Measurements from ENCODE around the gene PDIA5. TPM values are rescaled to one million over a fixed set of nuclear protein-coding genes. Genes with fewer than 3 reads are reported as not detected.

PDIA5 gene
- 23.5 to 29.8 TPM (median 29.6 TPM) in 3 replicates for polyA plus RNA-seq
- polyA plus RNA-seq (2011; ENCODE audit: low read depth): 24.8 TPM
- 15.9 and 17.0 TPM in 2 replicates for polyA plus RNA-seq (2011; cell fraction: cytosol; rRNA removed)
- 53.9 and 57.5 TPM in 2 replicates for polyA plus RNA-seq (2011; cell fraction: nucleus; rRNA removed)
- polyA plus RNA-seq (2012; ENCODE audit: low replicate concordance): 11.6 and 32.4 TPM in 2 replicates
- polyA minus RNA-seq: 19.6 to 21.1 TPM (median 20.7 TPM) in 3 replicates
- polyA minus RNA-seq (2011; cell fraction: cytosol; rRNA and poly(A)+ RNA removed): 17.5 TPM
- 16.8 and 26.0 TPM in 2 replicates for polyA minus RNA-seq (2011; cell fraction: nucleus; rRNA and poly(A)+ RNA removed)

DNA sequence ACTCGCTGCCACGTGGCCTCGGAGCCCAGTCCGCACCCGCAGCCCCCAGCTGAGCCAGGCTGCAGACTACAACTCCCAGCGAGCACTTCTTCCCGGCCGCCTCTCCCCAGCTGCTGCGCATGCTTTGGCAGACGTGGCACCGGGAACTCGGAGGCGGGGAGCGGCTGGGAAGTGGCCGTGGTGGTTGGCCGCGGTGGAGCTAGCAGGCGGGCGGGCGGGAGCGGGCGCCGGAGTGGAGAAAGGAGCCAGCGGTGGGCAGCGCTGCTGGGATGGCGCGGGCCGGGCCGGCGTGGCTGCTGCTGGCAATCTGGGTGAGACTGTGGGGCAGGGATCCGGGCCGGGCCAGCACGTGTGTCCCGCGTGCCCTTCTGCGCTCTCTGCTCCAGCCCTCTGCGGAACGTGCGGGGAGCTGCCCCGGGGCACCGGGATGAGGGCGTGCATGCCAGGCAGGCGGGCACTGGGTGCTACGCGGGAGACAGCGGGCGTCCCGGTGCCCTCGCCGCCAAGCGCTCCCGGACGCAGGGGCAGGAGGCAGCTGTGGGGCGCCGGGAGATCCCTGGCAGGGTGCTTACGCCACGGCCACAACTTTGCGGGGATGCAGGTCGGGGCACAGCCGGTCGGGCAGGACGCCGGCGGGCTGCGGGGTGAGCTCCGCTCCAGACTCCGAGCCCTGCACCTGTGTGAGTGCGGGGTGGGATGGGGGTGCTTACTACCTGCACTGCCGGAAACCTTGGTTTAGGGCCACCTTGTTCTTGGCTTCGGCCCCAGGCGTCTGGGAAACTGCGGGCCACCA is at the start of gene PDIA5:
Gene PDIA5, plus strand, starts transcription at position 130 of the 793 bp plus-strand sequence. Its CDS starts 140 bp downstream, at position 270.
- dilution Hi-C loops (cut with MboI; ENCODE audit: extremely low pct_ligation_motif_present, low sequenced_read_pairs): no loop called here
- TF ChIP-seq, protein P1, sequence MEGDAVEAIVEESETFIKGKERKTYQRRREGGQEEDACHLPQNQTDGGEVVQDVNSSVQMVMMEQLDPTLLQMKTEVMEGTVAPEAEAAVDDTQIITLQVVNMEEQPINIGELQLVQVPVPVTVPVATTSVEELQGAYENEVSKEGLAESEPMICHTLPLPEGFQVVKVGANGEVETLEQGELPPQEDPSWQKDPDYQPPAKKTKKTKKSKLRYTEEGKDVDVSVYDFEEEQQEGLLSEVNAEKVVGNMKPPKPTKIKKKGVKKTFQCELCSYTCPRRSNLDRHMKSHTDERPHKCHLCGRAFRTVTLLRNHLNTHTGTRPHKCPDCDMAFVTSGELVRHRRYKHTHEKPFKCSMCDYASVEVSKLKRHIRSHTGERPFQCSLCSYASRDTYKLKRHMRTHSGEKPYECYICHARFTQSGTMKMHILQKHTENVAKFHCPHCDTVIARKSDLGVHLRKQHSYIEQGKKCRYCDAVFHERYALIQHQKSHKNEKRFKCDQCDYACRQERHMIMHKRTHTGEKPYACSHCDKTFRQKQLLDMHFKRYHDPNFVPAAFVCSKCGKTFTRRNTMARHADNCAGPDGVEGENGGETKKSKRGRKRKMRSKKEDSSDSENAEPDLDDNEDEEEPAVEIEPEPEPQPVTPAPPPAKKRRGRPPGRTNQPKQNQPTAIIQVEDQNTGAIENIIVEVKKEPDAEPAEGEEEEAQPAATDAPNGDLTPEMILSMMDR (optimal IDR thresholded peaks at IDR 0.05 in 1 of 3, IDR thresholded peaks at IDR 0.05 in 1 of 3, conservative IDR thresholded peaks at IDR 0.05 in 1 of 3; ENCODE audit: extremely low read depth in 1 of 3, insufficient read depth in 2 of 3, low read length in 3 of 3): no peak
- no peak for TF ChIP-seq EZH2 (IDR thresholded peaks at IDR 0.05; ENCODE audit: low read length)
- peaks cover 9% of the 10 kb centered on the region for H3K9me1 ChIP-seq (ENCODE audit: control insufficient read depth, extremely low read depth, insufficient read depth, low read length)
- H3K9me3 ChIP-seq (ENCODE audit: control insufficient read depth, low read depth, low read length): no peaks in the 10 kb centered on the region
- peak within 1 kb of the TSS; percentile 87 for H3K9ac ChIP-seq (ENCODE audit: control insufficient read depth, extremely low read depth, insufficient read depth, low read length)
- H3K4me3 ChIP-seq (ENCODE audit: control insufficient read depth in 2 of 3, extremely low read depth in 1 of 3, insufficient read depth in 2 of 3, low read depth in 1 of 3, low read length in 3 of 3): peak within 1 kb of the TSS; percentile 77 to 95 (median 86)
- H4K20me1 ChIP-seq (ENCODE audit: control insufficient read depth, extremely low read depth, insufficient read depth, low read length): peaks cover 15% of the 10 kb centered on the region
- no peaks in the 10 kb centered on the region for H3K27me3 ChIP-seq (ENCODE audit: control insufficient read depth, extremely low read depth, insufficient read depth, low read length)
- peaks cover 0 to 8% of the 10 kb centered on the region in 2 experiments for H3K36me3 ChIP-seq (ENCODE audit: control insufficient read depth in 2 of 2, extremely low read depth in 1 of 2, insufficient read depth in 2 of 2, low read length in 2 of 2)
- peak within 1 kb of the TSS; percentile 86 for H3K4me2 ChIP-seq (ENCODE audit: control insufficient read depth, extremely low read depth, insufficient read depth, low read depth, low read length)
- H2AFZ ChIP-seq (ENCODE audit: control insufficient read depth, low read length): peak within 1 kb of the TSS; percentile 90
- H3K4me1 ChIP-seq (ENCODE audit: control insufficient read depth, extremely low read depth, insufficient read depth, low read length): peaks cover 22% of the 10 kb centered on the region
- FAIRE-seq: no peak
- peaks cover 51% of the 10 kb centered on the region for H3K79me2 ChIP-seq (ENCODE audit: control insufficient read depth, insufficient read depth, low read length)
- DNase-seq (ENCODE audit: low read depth, low spot score): peak; percentile 36
- H3K27ac ChIP-seq (ENCODE audit: control insufficient read depth, insufficient read depth, low read length): peak within 1 kb of the TSS; percentile 72

DNA sequence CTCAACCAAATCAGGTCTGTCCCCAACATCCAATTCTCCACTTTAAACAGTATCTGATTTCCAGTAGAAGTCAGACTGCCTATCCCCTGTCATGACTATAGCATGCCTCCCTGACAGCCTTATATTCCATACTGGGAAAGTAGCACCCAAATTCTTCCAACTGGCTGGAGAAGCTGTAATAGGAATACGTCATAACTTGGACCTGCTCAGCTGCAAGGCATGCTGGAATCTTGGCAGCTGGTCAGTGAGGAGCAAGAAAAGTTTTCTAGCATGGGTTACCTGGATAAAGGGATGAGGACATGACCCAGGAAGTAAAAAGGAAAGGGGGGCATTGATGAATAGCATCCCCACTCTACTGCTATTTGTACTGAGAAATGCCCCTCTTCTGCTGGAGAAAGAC is 48.1 kb upstream of the PDIA5 start:
- dilution Hi-C loops (cut with MboI; ENCODE audit: extremely low pct_ligation_motif_present, low sequenced_read_pairs): no loop called here
- H3K4me2 ChIP-seq (ENCODE audit: control insufficient read depth, extremely low read depth, insufficient read depth, low read depth, low read length): no peak overlapping the region
- H3K27me3 ChIP-seq (ENCODE audit: control insufficient read depth, extremely low read depth, insufficient read depth, low read length): peaks cover 42% of the 10 kb centered on the region
- H3K9me3 ChIP-seq (ENCODE audit: control insufficient read depth, low read depth, low read length): no peaks in the 10 kb centered on the region
- H3K4me3 ChIP-seq (ENCODE audit: control insufficient read depth in 2 of 3, extremely low read depth in 1 of 3, insufficient read depth in 2 of 3, low read depth in 1 of 3, low read length in 3 of 3): no peak overlapping the region
- no peak overlapping the region for H3K27ac ChIP-seq (ENCODE audit: control insufficient read depth, insufficient read depth, low read length)
- H3K9me1 ChIP-seq (ENCODE audit: control insufficient read depth, extremely low read depth, insufficient read depth, low read length): no peaks in the 10 kb centered on the region
- DNase-seq (ENCODE audit: low read depth, low spot score) (no peak), FAIRE-seq (no peak)
- H2AFZ ChIP-seq (ENCODE audit: control insufficient read depth, low read length): no peak overlapping the region
- H3K36me3 ChIP-seq (ENCODE audit: control insufficient read depth in 2 of 2, extremely low read depth in 1 of 2, insufficient read depth in 2 of 2, low read length in 2 of 2): no peaks in the 10 kb centered on the region
- no peaks in the 10 kb centered on the region for H3K79me2 ChIP-seq (ENCODE audit: control insufficient read depth, insufficient read depth, low read length)
- TF ChIP-seq, protein P1 (optimal IDR thresholded peaks at IDR 0.05 in 1 of 3, IDR thresholded peaks at IDR 0.05 in 1 of 3, conservative IDR thresholded peaks at IDR 0.05 in 1 of 3; ENCODE audit: extremely low read depth in 1 of 3, insufficient read depth in 2 of 3, low read length in 3 of 3): no peak
- TF ChIP-seq EZH2 (IDR thresholded peaks at IDR 0.05; ENCODE audit: low read length): no peak
- no peaks in the 10 kb centered on the region for H4K20me1 ChIP-seq (ENCODE audit: control insufficient read depth, extremely low read depth, insufficient read depth, low read length)
- no peaks in the 10 kb centered on the region for H3K4me1 ChIP-seq (ENCODE audit: control insufficient read depth, extremely low read depth, insufficient read depth, low read length)
- no peak overlapping the region for H3K9ac ChIP-seq (ENCODE audit: control insufficient read depth, extremely low read depth, insufficient read depth, low read length)

Measured in keratinocyte (primary cell).